Mucosa of descending colon (tissue), 3 donors: ENCODE results near the gene REL. TPM values are rescaled to one million over a fixed set of nuclear protein-coding genes. Genes with fewer than 3 reads are reported as not detected.

Experiments used
- ATAC-seq: fragments of 200-7000 bp; cut with Tn5 transposase; one replicate; pipeline ENCODE4 v1.9.1; 2020; ENCODE audit warnings: mild to moderate bottlenecking, moderate library complexity
- DNase-seq, 3 donors: peaks; one replicate each; pipeline ENCODE4 v3.0.0-alpha.2; 2020
- H3K36me3 ChIP-seq: fragments of 200-600 bp; one replicate; pipeline ENCODE4 v1.8.0; 2021; ENCODE audit warnings: low read depth, mild to moderate bottlenecking
- H3K4me1 ChIP-seq: fragments of 200-600 bp; one replicate; pipeline ENCODE4 v1.8.0; 2021; ENCODE audit warnings: low read depth, mild to moderate bottlenecking
- H3K4me3 ChIP-seq: fragments of 200-600 bp; one replicate; pipeline ENCODE4 v1.8.0; 2021; ENCODE audit warnings: mild to moderate bottlenecking
- H3K9me3 ChIP-seq: fragments of 200-600 bp; one replicate; pipeline ENCODE4 v1.8.0; 2021; ENCODE audit warnings: mild to moderate bottlenecking
- CTCF ChIP-seq: fragments of 200-600 bp; IDR thresholded peaks from one replicate; pipeline ENCODE4 v1.8.0; 2022; ENCODE audit warnings: antibody characterized with exemption, mild to moderate bottlenecking
- intact Hi-C, 2 donors: fragments of 100-400 bp; cut with DNase I in 1 of 2; cut with micrococcal nuclease in 1 of 2; formaldehyde crosslinking; loops; one replicate each; pipeline versions ENCODE4 v1.11.0 to v1.11.1; 2022; cut with DNase I, micrococcal nuclease
- total RNA-seq, 3 donors: library from RNA; stranded (reverse); fragmentation: NEBNext Ultra II Directional in 2 of 3; extraction: Animal tissue kit (Norgen Biotek cat#: 25700) in 2 of 3; gene quantifications; one replicate each; pipeline versions ENCODE4 v1.2.1 to v1.2.4, GENCODE V29; 2021 to 2023
- donor health status: DM: no; HTN: no; CAD: no; lungs with moderate emphysema.
- donor health status: DM: no; HTN: no; CAD: no.
- donor health status: DM: no; HTN: yes; CAD: no.

REL gene
- total RNA-seq, 3 donors from 2014 or later, result 17.4 to 20.5 (median 18.1) TPM

DNA sequence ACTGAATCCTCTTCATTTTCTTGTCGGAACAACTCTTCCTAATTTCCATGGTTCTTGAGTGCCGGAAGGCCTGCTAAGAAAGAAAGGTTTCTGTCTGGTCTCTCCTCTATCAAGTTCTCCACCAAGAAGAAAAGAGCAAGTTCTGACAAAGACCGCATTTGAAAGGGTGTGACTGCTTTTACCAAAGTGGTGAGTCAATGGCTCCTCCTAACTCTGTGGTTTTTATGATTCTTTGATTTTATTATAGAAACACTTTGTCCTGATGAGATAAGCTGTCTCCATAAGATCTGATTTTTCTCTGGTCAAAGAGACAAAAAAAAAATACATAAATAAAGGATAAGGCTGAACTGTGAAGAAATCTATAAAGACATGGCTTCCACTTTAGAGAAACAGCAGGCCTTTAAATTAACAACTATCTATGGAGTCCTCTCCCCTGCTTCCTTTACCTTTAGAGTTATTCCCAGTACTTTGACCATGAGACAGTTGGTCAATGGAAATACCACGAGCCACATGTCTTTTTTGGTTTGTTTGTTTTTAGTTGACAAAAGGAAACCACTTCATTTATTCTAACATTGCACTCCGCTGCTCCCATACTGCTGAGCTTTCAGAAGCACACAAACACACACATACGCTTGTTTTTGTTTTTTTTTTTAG lies 67.7 kb downstream of the REL start:
- no peaks in the 10 kb centered on the region for H3K4me1 ChIP-seq
- no peak for TF ChIP-seq CTCF
- ATAC-seq, result peak; percentile 89
- no peaks in the 10 kb centered on the region for H3K36me3 ChIP-seq
- no peak overlapping the region for H3K4me3 ChIP-seq
- intact Hi-C loops, result no loop called here
- no peaks in the 10 kb centered on the region for H3K9me3 ChIP-seq
- DNase-seq, result no peak

DNA sequence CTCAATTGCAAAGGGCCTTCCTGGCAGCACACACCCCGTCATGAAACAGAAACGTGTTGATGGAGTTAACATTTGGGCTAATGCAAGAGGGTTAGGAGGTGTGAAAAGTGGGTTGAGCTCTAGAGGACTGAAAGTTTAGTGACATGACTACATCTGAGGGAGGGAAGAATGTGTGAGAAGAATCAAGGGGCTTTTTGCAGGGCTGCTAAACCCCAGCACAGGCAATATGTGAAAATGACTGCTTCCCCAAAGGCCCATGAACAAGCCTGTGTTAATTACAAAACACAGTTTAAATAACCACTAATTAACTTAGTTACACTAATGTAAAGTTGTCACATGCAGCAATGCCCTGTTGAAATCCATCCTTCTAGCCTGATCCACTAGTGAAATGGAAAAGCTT lies 72.8 kb downstream of the REL start:
- no peak for TF ChIP-seq CTCF
- DNase-seq (no peak), ATAC-seq (no peak)
- Histone ChIP-seq H3K9me3 (no peaks in the 10 kb centered on the region), H3K36me3 (no peaks in the 10 kb centered on the region), H3K4me3 (no peak overlapping the region), H3K4me1 (no peaks in the 10 kb centered on the region)
- intact Hi-C loops, result no loop called here

DNA sequence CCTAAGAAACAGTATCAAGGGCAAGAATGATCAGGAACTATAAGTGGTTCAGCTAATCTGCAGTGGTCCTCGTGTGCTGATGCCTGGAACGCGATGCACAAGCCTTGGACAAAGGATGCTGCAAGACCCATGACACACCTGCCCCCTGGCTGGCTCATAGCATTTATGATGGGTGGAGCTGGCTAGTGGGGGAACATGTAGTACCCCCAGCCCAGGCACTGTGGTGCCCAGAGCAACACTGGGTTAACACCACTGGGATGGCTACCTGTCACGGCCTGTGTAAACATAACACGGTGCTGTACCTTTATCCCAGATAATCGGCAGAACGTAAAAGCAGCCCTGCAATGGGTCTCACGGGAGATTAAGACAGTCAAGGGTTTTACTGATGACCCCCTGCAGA lies 75.8 kb downstream of the REL start:
- intact Hi-C loops, result no loop called here
- DNase-seq, result no peak
- Histone ChIP-seq H3K4me1 (no peaks in the 10 kb centered on the region), H3K9me3 (no peaks in the 10 kb centered on the region), H3K4me3 (no peak overlapping the region), H3K36me3 (no peaks in the 10 kb centered on the region)
- peak; percentile 29 for ATAC-seq
- no peak for TF ChIP-seq CTCF

DNA sequence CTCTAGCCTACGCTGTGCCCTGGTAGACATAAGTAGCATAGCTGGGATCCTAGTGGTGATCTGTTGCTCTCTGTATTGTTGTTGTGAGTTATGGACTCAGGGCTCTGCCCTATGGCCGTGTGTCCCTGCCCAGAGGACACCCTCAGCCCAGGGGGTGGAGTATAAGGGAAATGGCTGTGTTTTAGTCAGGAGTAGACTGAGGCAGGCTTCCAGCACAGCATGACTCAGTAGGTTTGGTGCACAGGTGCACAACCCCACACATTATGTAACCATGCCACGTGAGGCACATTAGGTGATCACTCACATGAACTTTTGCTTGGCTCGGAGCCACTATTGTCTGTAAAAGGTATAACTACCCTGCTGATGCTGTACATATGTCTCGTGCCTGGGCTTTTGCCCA lies 76.3 kb downstream of the REL start:
- ATAC-seq, result peak; percentile 91
- no peak overlapping the region for H3K4me3 ChIP-seq
- peak in 2 of 3 donors; percentile 40 to 84 for DNase-seq
- no peaks in the 10 kb centered on the region for H3K36me3 ChIP-seq
- TF ChIP-seq CTCF, result no peak
- no peaks in the 10 kb centered on the region for H3K4me1 ChIP-seq
- H3K9me3 ChIP-seq, result no peaks in the 10 kb centered on the region
- intact Hi-C loops, result no loop called here

DNA sequence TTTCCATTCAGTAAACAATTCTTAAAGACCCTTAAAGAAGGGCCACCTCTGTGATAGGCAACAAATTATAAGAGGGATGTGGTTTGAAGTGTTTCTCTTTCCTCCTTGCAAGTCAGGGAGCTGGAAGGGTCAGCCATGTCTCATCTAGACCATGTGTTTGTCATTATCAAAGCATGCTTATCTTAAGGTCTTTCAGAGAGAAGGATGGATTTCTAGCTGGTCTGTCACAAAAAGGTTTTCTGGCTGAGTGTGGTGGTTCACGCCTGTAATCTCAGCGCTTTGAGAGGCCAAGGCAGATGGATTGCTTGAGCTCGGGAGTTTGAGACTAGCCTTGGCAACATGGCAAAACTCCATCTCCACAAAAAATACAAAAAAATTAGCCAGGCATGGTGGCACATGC lies 77.0 kb downstream of the REL start:
- DNase-seq (no peak), ATAC-seq (no peak)
- TF ChIP-seq CTCF, result no peak
- Histone ChIP-seq H3K9me3 (no peaks in the 10 kb centered on the region), H3K4me1 (no peaks in the 10 kb centered on the region), H3K4me3 (no peak overlapping the region), H3K36me3 (no peaks in the 10 kb centered on the region)
- intact Hi-C loops, result no loop called here

- TF ChIP-seq CTCF, result no peak
- H3K9me3 ChIP-seq, result no peaks in the 10 kb centered on the region
- intact Hi-C loops, result no loop called here
- DNase-seq (peak in 1 of 3 donors; percentile 12), ATAC-seq (peak; percentile 82)
- H3K4me1 ChIP-seq, result no peaks in the 10 kb centered on the region
- H3K36me3 ChIP-seq, result no peaks in the 10 kb centered on the region
- no peak overlapping the region for H3K4me3 ChIP-seq
Observed at GRCh38 chr2:60958800-60959199, 77.4 kb downstream of the REL start.
